CD4-positive, alpha-beta T cell treated with Interferon gamma for 1 hour (primary cell): ENCODE measurements around the gene PI16.
A peak's percentile ranks its signal among the peaks of the same experiment; 100 is the strongest.

ENCODE experiments used
- DNase-seq: peaks from one replicate; pipeline ENCODE4 v3.0.0-alpha.2; 2020

Gene PI16

GRCh38 chr6:37005061-37005810 lies 50.7 kb downstream of the PI16 start, which contains the start of gene FGD2:
Gene FGD2 (plus strand): TSS chr6:37005655. CDS start chr6:37005818, 163 bp downstream.
- peak; percentile 70 for DNase-seq

GRCh38 chr6:37005827-37006567 lies 51.5 kb downstream of the PI16 start:
- DNase-seq: no peak

- DNase-seq: no peak
These were observed 52.3 kb downstream of the PI16 start for GRCh38 chr6:37006793-37007339.

- DNase-seq: peak; percentile 47
These were observed 53.0 kb downstream of the PI16 start for GRCh38 chr6:37007340-37008043.

- DNase-seq: no peak
These were observed 54.2 kb downstream of the PI16 start for GRCh38 chr6:37008484-37009465.

GRCh38 chr6:37010402-37010892 lies 55.9 kb downstream of the PI16 start:
- no peak for DNase-seq

- no peak for DNase-seq
These were observed 57.3 kb downstream of the PI16 start for GRCh38 chr6:37011656-37012378.

GRCh38 chr6:37013516-37014491 lies 59.3 kb downstream of the PI16 start:
- DNase-seq: no peak
